SHP77 (cell line): ENCODE measurements around the gene PODXL2.

ENCODE experiments used
- DNase-seq, 2 experiments: peaks; one replicate each; lab custom pipeline; 2025; lab: John Stamatoyannopoulos, UW

PODXL2 gene

GRCh38 chr3:127606086-127606805, 22.7 kb upstream of the PODXL2 start:
- DNase-seq, result no peak

- no peak for DNase-seq
Measured at GRCh38 chr3:127606981-127607595, 21.9 kb upstream of the PODXL2 start.

GRCh38 chr3:127607675-127608361, 21.2 kb upstream of the PODXL2 start:
- DNase-seq, result no peak

DNA sequence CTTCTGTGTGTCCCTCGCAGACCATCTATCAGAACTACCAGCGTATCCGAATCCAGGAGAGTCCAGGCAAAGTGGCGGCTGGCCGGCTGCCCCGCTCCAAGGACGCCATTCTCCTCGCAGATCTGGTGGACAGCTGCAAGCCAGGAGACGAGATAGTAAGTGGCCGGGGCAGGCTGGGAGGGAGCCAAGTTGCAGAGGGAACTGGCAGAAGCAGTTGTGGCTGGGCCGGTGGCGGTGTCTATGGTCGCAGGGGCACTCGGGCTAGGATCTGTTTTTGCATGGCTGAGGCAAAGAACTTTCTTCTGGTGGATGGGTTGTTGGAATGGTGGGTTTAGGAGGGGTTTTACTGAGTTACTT, 20.6 kb upstream of the PODXL2 start:
- no peak for DNase-seq

- no peak for DNase-seq
Measured at GRCh38 chr3:127610105-127610504, 18.9 kb upstream of the PODXL2 start.

DNA sequence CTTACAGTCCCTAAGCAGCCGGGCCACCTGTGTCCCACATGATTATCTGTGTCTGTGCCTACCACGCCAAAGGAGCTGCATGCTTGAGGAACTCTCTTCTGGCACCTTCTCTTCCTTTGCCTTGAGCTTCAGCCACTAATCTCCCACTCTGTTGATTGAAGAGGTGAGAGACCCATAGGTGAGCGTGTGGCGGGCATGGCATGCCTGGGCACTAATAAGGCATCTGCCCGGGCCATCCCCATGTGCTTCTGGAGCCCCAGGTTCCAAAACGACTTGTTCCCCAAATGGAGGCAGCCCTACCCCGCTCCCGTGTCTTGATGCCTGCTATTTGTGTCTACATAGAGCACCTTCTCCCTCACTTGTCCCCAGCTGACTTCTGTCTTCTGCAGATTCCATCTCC, 17.7 kb upstream of the PODXL2 start:
- DNase-seq, result no peak

DNA sequence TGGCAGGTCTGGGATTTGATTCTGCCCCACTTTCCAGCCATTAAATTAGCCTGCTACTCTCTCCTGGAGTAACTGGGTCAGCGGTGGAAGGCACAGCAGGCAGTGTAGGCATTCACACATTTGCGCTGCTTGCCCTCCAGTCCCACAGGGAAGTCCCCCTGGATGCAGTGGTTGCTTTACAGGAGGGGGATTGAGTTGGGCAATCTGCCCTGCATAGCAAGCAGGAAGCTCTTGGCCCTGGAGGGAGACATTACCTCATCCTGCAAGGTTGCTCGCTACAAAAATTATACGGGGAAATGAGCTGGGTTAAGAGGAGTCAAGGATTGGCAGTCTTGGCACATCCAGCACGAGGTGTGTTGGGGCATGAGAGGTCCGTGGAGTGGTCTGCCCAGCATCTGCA, 16.0 kb upstream of the PODXL2 start:
- DNase-seq, result no peak

- DNase-seq, result no peak
Measured at GRCh38 chr3:127613406-127613805, 15.6 kb upstream of the PODXL2 start.

GRCh38 chr3:127614928-127615589, 13.9 kb upstream of the PODXL2 start:
- DNase-seq, result no peak

DNA sequence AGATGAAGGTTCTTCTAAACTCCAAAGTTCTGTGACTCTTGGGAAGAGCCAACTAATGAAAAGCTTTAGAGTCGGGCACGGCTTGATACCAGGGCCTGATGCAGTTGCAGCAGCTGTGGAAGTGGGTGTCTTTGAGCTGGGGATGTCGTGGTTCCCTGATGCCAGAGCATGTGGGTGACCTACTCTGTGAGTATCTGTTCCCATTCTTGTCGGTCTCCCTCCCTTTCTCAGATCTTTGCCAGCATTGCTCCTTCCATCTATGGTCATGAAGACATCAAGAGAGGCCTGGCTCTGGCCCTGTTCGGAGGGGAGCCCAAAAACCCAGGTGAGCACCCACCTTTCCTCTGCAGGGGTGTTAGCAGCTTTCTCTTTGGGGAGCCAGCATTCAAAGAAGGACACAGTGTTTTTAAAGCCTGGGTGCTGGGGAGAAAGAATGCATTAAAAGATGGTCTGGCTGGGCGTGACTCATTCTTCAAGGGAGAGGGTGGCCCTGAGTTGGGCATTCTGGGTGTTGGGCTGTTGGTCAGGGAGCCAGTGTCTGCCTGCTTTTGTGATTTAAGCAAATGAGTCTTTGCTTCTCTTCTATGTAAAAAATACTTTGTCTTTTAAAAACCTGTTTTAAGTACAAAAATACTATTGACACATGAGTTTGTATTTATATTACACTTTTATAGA, 13.2 kb upstream of the PODXL2 start:
- no peak for DNase-seq

GRCh38 chr3:127616836-127617605, 12.0 kb upstream of the PODXL2 start:
- no peak for DNase-seq

DNA sequence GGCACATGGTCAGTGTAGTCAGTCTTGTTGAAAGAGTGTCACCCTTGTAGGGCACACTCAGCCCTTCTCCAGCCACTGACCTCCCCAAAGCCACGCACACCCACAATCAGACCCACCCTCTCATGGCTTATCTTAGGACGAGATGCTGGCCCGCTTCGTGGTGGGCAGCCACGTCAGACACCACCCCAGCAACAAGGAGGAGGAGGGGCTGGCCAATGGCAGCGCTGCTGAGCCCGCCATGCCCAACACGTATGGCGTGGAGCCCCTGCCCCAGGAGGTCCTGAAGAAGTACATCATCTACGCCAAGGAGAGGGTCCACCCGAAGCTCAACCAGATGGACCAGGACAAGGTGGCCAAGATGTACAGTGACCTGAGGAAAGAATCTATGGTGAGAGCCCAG, 10.1 kb upstream of the PODXL2 start:
- DNase-seq, result no peak

- DNase-seq, result no peak
Measured at GRCh38 chr3:127620637-127621375, 8.2 kb upstream of the PODXL2 start.

- DNase-seq, result no peak
Measured at GRCh38 chr3:127622031-127622430, 7.0 kb upstream of the PODXL2 start.

GRCh38 chr3:127622772-127623576, 6.0 kb upstream of the PODXL2 start:
- no peak for DNase-seq

DNA sequence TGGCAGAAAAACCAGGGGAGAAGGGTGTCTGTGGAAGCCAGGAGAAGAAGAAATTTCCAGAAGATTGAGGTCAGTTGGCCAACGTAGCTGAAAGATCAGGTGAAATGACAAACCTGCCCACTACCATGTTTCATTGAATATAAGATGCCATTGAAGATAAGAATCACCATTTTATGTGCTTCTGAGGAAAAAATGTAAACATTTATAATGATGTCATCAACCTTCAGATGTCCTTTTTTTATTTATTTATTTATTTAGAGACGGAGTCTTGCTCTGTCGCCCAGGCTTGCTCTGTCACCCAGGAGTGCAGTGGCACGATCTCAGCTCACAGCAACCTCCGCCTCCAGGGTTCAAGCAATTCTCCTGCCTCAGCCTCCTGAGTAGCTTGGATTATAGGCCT, 4.9 kb upstream of the PODXL2 start:
- no peak for DNase-seq

DNA sequence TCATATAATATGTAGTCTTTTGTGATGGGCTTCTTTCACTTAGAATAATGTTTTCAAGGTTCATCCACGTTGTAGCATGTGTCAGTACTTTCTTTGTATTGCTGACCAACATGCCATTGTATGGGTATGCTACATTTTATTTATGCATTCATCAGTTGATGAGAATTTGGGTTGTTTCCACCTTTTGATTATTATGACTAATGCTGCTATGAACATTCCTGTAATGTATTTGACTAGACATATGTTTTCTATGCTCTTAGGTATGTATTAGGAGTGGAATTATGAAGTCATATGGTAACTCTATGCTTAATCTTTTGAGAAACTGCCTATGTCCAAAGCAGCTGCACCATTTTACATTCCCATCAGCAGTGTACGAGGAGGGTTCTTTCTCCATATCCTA, 3.2 kb upstream of the PODXL2 start:
- no peak for DNase-seq

DNA sequence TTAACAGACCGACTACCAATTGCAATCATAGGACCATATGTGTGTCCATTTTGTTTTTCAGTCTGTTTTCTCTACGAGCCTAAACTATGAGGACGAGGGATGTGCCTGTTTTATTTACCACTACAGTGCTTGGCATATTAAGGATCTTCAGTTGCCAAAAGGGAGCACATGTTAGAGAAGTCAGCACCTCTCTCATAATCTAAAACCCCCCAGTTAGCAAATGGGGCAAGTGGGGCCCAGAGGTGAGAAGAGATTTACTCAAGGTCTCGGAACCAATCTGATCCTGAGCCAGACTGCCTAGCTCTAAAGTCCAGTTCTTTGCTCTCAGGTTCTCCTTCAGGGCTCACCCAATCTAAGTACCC, 578 bp upstream of the PODXL2 start:
- DNase-seq, result no peak

GRCh38 chr3:127629467-127630403, 750 bp downstream of the PODXL2 start:
- DNase-seq, result no peak
